Fibroblast of lung (primary cell): ENCODE measurements around the gene ARSJ.

Experiments
- CTCF ChIP-seq, 2 donors: IDR thresholded peaks in 1 of 2; conservative IDR thresholded peaks in 1 of 2; 1 replicate in 1 of 2; 2 replicates in 1 of 2; pipeline ENCODE4 v1.5.1; 2011 to 2012; ENCODE audit warnings: low read length in 2 of 2, control low read depth in 1 of 2, inconsistent platforms in 1 of 2, low read depth in 1 of 2, mild to moderate bottlenecking in 1 of 2
- EZH2 ChIP-seq: IDR thresholded peaks from 2 replicates; pipeline ENCODE4 v1.5.1; 2012; ENCODE audit warnings: low read length, control low read depth, mild to moderate bottlenecking; ENCODE audit errors: missing control alignments

- no peak for TF ChIP-seq CTCF (conservative IDR thresholded peaks at IDR 0.05 in 1 of 2, IDR thresholded peaks at IDR 0.05 in 1 of 2; ENCODE audit: low read depth in 1 of 2, low read length in 2 of 2)
- no peak for TF ChIP-seq EZH2
Observed at GRCh38 chr4:113978105-113978504, 1.3 kb downstream of the ARSJ start.
